K562 (cell line): ENCODE data around the gene SEPHS2. TPM values are rescaled to one million over a fixed set of nuclear protein-coding genes. Genes with fewer than 3 reads are reported as not detected.
A peak's percentile ranks its signal among the peaks of the same experiment; 100 is the strongest.

ENCODE experiments used
- BCOR ChIP-seq: fragments of 450-650 bp; IDR thresholded peaks from 2 replicates; pipeline ENCODE4 v1.6.1; 2016
- CHD1 ChIP-seq: fragments of 200-600 bp; sonication (generic); IDR thresholded peaks from one replicate; pipeline ENCODE4 v1.6.1; 2012; ENCODE audit warnings: mild to moderate bottlenecking, moderate library complexity, low read length, inconsistent platforms
- CUX1 ChIP-seq: fragments of 200-800 bp; sonication (Bioruptor generic); IDR thresholded peaks from 2 replicates; pipeline ENCODE4 v1.6.1; 2016; ENCODE audit warnings: missing genetic modification characterization, missing compliant biosample characterization
- GATA2 ChIP-seq: sonication (generic); formaldehyde crosslinking; IDR thresholded peaks from 2 replicates; pipeline ENCODE4 v1.4.0; 2020; ENCODE audit warnings: mild to moderate bottlenecking, missing genetic modification reagents
- LEF1 ChIP-seq: fragments of 450-650 bp; IDR thresholded peaks from 2 replicates; pipeline ENCODE4 v1.6.1; 2016; ENCODE audit warnings: mild to moderate bottlenecking
- SAFB2 ChIP-seq: fragments of 200-400 bp; formaldehyde crosslinking; IDR thresholded peaks from 2 replicates; pipeline ENCODE4 v1.6.1; 2018; ENCODE audit warnings: borderline replicate concordance, low read length, low read depth, moderate library complexity; ENCODE audit not compliant: severe bottlenecking
- THRA ChIP-seq: fragments of 450-650 bp; IDR thresholded peaks from 2 replicates; pipeline ENCODE4 v1.6.1; 2017; ENCODE audit warnings: mild to moderate bottlenecking, moderate library complexity
- USF1 ChIP-seq: sonication (generic); formaldehyde crosslinking; IDR thresholded peaks from 2 replicates; pipeline ENCODE4 v1.9.0; 2022; ENCODE audit warnings: mild to moderate bottlenecking, missing genetic modification reagents
- ZBTB1 ChIP-seq: sonication (generic); formaldehyde crosslinking; IDR thresholded peaks from 2 replicates; pipeline ENCODE4 v1.8.1; 2023; ENCODE audit warnings: missing genetic modification reagents, low read depth, mild to moderate bottlenecking, borderline replicate concordance
- ZFP91 ChIP-seq: sonication (generic); formaldehyde crosslinking; IDR thresholded peaks from 2 replicates; pipeline ENCODE4 v1.8.0; 2022; ENCODE audit warnings: mild to moderate bottlenecking, missing genetic modification reagents
- ZNF584 ChIP-seq: fragments of 200-800 bp; sonication (Bioruptor generic); IDR thresholded peaks from 2 replicates; pipeline ENCODE4 v1.6.1; 2016; ENCODE audit warnings: low read depth, mild to moderate bottlenecking, missing genetic modification characterization, missing compliant biosample characterization
- ZNF592 ChIP-seq: fragments of 450-650 bp; IDR thresholded peaks from 2 replicates; pipeline ENCODE4 v1.6.1; 2017; ENCODE audit warnings: antibody characterized with exemption, mild to moderate bottlenecking
- ZNF699 ChIP-seq: fragments of 250-450 bp; sonication (Bioruptor Pico); IDR thresholded peaks from 2 replicates; pipeline ENCODE4 v1.8.0; 2021; ENCODE audit warnings: mild to moderate bottlenecking, moderate library complexity; ENCODE audit not compliant: insufficient replicate concordance
- polyA plus RNA-seq, 8 experiments: library from polyadenylated mRNA; depleted of rRNA in 4 of 8; stranded (reverse) in 5 of 8; unstranded in 3 of 8; fragments of >200 nt; fragmentation: Nextera tagmentation in 2 of 8; fragmentation: Illumina TruSeq in 1 of 8; extraction: Ambion mirVana in 2 of 8; extraction: Trizol in 1 of 8; gene quantifications; 2 replicates each; pipeline versions ENCODE4 v1.2.1 to v1.2.3, GENCODE V29; 2011 to 2014; ENCODE audit warnings: inconsistent platforms in 1 of 8, missing spikeins in 1 of 8
- total RNA-seq, 7 experiments: library from RNA; depleted of rRNA in 6 of 7; stranded (reverse); fragments of >200 nt in 6 of 7; fragmentation: Illumina TruSeq in 2 of 7; extraction: Trizol in 2 of 7; gene quantifications; 2 replicates each; pipeline versions ENCODE4 v1.2.1 to v1.2.3, GENCODE V29; 2011 to 2021; ENCODE audit warnings: low replicate concordance in 1 of 7

SEPHS2 gene
- total and polyA plus RNA-seq, 9 of the 15 experiments (the other 6 are each of a cell fraction or from before 2014, with no cell fraction given), result 20.9 to 90.6 (median 43.4) TPM

GRCh38 chr16:30445408-30446202 lies at the start of gene SEPHS2 (continued):
- TF ChIP-seq ZNF584, result peak; percentile 69; the same call in 1 of the 2 replicates
- TF ChIP-seq CHD1, result no peak
- peak; percentile 92 for TF ChIP-seq USF1 (CRISPR knock-in tag)
- peak; percentile 93 for TF ChIP-seq ZNF592
- no peak for TF ChIP-seq ZNF699 (CRISPR knock-in tag)
- TF ChIP-seq SAFB2, result no peak
- TF ChIP-seq ZBTB1 (CRISPR knock-in tag), result no peak
- TF ChIP-seq ZFP91, result peak; percentile 70; the same call in 1 of the 2 replicates
- no peak for TF ChIP-seq THRA
- TF ChIP-seq GATA2 (CRISPR knock-in tag), result no peak
- peak; percentile 70; the same call in 1 of the 2 replicates for TF ChIP-seq LEF1
- no peak for TF ChIP-seq CUX1 (CRISPR knock-in tag)
- TF ChIP-seq BCOR, result no peak
